Umbilical cord (tissue), 2 donors: Measurements from ENCODE around the gene CDK11B. TPM values are rescaled to one million over a fixed set of nuclear protein-coding genes. Genes with fewer than 3 reads are reported as not detected.

ENCODE experiments used
- DNase-seq: peaks from one replicate; pipeline ENCODE4 v3.0.0-alpha.2; 2015; ENCODE audit warnings: low spot score
- total RNA-seq: library from RNA; depleted of rRNA; stranded (reverse); fragments of >200 nt; gene quantifications from one replicate; pipeline ENCODE4 v1.2.3, GENCODE V29; 2014; ENCODE audit warnings: low replicate concordance; ENCODE audit not compliant: insufficient read depth

CDK11B gene
- total RNA-seq, 1 donor from 2014 or later = 3.6 TPM

- no peak for DNase-seq
Observed at GRCh38 chr1:1627829-1628753, 30.7 kb downstream of the CDK11B start.

- peak; percentile 17 for DNase-seq
Observed at GRCh38 chr1:1627261-1627828, 31.5 kb downstream of the CDK11B start.

DNA sequence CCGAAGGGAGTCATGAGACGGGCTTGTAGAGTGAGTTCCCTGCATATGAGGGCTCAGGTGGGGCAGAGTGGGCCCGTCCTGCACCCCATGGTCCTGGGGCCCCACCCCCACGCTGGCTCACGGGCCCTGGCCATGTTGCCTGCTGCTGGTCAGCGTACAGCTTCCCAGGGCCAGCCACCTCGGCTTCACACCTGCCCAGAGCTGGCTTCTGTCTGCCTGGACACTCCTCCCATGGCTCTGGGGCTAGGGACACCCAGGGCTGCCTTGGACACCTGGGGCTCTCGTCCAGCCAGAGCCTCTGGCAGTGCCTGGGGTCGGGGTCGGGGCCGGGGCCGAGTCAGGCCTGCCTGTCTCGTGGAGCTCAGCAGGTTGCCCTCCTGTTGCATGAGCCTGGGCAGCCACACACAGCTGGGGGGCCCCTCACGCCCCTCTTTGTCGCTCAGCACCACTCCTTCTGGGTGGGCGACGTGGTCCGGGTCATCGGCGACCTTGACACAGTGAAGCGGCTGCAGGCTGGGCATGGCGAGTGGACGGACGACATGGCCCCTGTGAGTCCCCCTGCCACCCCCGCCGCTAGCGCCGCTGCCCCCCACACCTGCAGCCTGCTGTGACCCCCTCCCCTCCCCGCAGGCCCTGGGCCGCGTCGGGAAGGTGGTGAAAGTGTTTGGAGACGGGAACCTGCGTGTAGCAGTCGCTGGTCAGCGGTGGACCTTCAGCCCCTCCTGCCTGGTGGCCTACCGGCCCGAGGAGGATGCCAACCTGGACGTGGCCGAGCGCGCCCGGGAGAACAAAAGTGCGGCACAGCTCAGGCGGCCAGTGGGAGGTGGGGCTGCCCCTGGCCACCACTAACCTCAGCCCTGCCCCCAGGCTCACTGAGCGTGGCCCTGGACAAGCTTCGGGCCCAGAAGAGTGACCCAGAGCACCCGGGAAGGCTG is 32.3 kb downstream of the CDK11B start:
- DNase-seq = no peak

GRCh38 chr1:1625824-1626206 is 33.0 kb downstream of the CDK11B start:
- DNase-seq = no peak

- no peak for DNase-seq
Observed at GRCh38 chr1:1625404-1625775, 33.4 kb downstream of the CDK11B start.

DNA sequence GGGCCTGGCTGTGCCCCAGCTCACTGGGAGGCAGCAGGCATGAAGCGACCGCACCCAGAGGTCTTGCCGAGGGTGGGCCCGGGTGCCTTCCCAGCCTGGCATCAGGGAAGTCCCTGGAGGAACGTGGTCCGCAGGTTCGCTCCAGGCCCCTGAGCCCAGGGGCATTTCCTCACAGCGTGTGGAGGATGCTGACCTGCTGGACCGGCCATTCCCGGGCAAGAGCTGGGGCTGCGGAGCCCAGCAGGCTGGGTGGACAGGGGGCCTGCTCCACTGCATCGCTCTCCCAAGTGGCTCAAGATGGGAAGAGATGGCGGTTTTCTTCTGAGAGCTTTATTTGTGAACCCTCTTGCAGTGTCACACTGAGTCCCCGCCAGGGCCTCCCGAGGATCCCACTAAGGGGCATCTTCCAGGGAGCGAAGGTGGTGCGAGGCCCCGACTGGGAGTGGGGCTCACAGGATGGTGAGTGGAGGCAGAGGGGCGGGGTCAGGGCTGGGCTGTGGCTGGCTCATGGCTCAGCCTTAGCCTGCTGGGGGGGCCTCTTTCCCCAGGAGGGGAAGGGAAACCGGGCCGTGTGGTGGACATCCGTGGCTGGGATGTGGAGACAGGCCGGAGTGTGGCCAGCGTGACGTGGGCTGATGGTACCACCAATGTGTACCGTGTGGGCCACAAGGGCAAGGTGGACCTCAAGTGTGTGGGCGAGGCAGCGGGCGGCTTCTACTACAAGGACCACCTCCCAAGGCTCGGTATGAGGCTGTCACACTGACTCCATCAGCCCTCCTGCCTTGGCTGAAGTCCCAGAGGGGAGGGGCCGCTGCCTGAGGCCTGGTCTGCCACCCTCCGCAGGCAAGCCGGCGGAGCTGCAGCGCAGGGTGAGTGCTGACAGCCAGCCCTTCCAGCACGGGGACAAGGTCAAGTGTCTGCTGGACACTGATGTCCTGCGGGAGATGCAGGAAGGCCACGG is 34.1 kb downstream of the CDK11B start:
- DNase-seq = peak; percentile 77

DNA sequence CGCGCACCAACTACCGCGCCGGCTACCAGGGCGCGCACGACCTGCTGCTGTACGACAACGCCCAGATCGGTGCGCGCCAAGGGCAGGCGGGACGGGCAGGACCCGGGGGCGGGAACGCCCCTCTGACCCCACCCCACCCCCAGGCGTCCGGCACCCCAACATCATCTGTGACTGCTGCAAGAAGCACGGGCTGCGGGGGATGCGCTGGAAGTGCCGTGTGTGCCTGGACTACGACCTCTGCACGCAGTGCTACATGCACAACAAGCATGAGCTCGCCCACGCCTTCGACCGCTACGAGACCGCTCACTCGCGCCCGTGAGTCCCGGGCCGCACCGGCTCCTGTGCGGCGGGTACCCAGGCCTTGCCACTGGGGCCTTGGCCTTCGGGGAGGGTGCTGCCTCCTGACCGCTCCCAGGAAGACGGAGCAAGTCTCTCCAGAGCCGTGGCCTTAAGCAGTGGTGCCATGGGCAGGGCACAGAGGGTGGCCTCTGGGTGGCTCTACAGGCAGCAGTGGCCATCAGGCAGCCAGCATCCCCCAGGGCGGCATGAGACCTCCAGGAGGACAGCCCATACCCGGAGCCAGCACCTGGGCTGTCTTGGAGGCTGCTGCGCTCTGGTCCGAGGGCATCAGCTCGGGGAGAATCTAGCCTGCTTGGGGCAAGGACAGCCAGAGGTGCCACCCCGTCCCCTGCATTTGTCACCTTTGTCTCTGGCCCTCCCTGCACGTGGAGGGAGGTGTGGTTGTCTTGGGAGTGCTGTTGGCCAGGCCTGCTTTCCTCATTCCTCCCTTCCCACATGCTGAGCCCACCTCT is 35.0 kb downstream of the CDK11B start:
- DNase-seq = no peak

- no peak for DNase-seq
Observed at GRCh38 chr1:1623181-1623630, 35.6 kb downstream of the CDK11B start.

- DNase-seq = no peak
Observed at GRCh38 chr1:1622788-1623094, 36.1 kb downstream of the CDK11B start.

GRCh38 chr1:1622010-1622787 is 36.6 kb downstream of the CDK11B start:
- DNase-seq = peak; percentile 79

DNA sequence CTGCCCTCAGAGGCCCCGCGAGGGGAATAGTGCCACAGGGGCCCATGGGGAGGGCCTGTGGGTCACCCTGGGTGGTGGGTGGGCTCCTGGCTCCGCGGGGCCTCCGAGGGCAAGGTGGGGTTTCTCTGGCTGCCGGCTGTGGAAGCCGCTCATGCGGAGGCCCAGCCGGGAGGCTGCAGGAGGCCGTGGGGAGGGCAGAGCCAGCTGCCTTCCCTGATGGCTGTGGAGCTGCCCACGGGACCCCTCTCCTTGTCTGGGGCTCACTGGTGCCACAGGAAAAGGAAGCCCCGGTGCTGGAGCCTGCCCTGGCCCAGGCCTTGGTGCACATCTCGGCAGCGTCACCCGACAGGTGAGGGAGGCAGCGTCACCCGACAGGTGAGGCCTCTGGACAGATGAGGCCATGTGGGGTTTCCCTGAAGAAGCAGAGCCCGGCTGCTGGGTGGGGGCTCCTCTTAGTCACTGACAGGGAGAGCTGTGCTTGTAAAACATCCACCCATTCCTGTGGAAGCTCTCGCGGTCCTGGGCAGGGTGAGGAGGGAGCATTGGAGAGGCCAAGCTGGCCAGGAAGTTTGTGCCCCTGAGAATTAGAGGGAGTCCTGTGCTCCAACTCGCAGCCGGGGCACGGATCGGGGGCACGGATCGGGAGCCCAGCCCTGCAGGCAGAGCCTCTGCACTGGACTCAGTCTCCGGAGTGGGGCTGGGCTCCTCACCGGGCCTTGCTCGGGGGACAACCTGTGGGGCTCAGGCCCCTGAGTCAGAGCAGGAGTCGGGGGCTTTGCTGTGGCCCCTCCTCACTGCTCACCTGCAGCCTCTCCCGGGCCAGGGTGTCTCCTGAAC is 37.4 kb downstream of the CDK11B start:
- peak; percentile 48 for DNase-seq

GRCh38 chr1:1620433-1621139 is 38.2 kb downstream of the CDK11B start:
- DNase-seq = no peak

GRCh38 chr1:1619917-1620361 is 38.9 kb downstream of the CDK11B start:
- no peak for DNase-seq

DNA sequence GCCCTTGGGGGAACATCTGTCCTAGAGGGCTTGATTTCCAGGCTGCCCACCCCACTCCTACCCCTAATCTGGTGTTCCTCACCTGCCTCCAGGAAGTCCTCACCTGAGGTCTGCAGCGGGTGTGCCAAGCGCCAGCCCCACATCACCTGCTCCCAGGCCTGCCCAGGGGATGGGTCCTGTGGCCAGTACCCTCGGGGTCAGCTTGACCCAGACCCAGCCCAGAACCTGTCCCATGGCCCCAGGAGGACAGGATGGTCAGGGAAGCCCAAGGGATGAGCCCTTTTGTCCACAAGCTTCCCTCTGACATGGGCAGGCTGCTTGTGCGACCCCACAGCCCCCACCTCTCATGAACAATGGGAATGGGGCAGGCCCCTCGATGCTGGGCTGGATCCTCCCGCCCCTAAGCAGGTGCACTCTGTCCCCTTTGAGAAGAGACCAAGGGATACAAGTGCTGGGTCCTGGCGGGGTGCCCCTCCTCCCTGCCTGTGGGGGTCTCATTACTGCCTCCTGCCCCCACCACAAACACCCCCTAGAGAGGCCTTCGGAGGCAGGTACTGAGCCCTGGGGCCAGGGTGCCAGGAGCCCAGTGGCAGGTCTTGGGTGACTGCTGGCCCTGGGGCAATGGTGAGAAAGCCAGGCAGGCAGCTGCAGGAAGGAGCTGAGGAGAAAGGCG is 40.3 kb downstream of the CDK11B start:
- no peak for DNase-seq

DNA sequence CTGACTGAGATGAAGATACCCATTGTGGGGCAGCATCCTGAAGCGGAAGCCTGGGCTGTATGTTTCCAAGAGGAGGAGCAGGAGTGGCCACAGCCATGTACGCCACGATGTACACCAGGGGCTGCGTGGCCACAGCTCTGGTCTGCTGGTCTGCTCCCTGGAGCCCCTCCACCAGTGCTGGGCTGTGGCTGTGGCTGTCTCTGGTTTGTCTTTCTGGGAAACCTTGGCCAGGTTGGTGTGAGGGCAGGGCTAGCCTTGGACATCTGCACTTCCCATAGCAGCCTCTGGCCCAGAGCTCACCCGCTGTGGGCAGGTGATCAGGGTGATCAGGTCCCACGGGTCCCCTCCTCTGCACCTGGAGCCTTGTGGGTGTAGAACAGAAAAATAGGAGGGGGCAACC is 40.9 kb downstream of the CDK11B start:
- DNase-seq = no peak

DNA sequence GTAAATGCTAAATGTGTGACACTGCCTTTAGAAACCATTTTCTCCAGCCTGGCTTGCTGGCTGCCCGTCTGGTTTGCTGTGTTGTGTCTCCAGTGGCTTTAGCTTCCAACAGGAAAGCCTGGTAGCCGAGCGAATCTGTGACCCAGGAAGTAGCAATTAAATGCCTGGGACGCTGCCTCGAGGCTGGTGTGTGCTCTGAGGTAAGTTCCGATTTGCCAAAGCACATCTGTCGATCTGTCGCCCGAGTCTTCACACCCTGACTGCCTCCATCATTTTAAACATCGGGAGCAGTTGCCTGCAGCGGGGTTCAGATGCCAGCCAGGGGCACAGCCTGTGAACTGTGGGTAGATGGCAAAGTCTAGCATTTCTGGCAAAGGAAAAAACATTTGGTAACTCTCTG is 41.3 kb downstream of the CDK11B start:
- no peak for DNase-seq

GRCh38 chr1:1616838-1617237 is 42.0 kb downstream of the CDK11B start:
- no peak for DNase-seq
